Activated naive CD4-positive, alpha-beta T cell treated with anti-CD3 and anti-CD28 coated beads, Interleukin-2, amount 50 U/mL, for 72 hours (primary cell): ENCODE data around the gene TENT4B. TPM values are rescaled to one million over a fixed set of nuclear protein-coding genes. Genes with fewer than 3 reads are reported as not detected.
A peak's percentile ranks its signal among the peaks of the same experiment; 100 is the strongest.

Source experiments
- ATAC-seq, 2 donors: fragments of 150-1000 bp; cut with Tn5 transposase; 2 replicates each; pipeline ENCODE4 v1.10.0; 2021; ENCODE audit warnings: mild to moderate bottlenecking in 2 of 2, moderate library complexity in 2 of 2
- DNase-seq, 2 donors: peaks; one replicate each; pipeline ENCODE4 v3.0.0; 2021 to 2022; ENCODE audit warnings: low spot score in 2 of 2
- H3K27ac Mint-ChIP-seq, 2 donors: one replicate each; pipeline ENCODE4 v1.8.0; 2022; ENCODE audit warnings: mild to moderate bottlenecking in 2 of 2, mixed read lengths in 2 of 2
- H3K36me3 Mint-ChIP-seq, 2 donors: one replicate each; pipeline ENCODE4 v1.8.0; 2022; ENCODE audit warnings: mixed read lengths in 2 of 2
- H3K9me3 Mint-ChIP-seq, 2 donors: one replicate each; pipeline ENCODE4 v1.8.0; 2022; ENCODE audit warnings: mixed read lengths in 2 of 2
- total RNA-seq, 2 donors: library from RNA; stranded (reverse); gene quantifications; one replicate each; pipeline ENCODE4 v1.2.3, GENCODE V29; 2022

Gene TENT4B
- total RNA-seq, 2 donors from 2014 or later, result 25.7 to 27.9 TPM

DNA sequence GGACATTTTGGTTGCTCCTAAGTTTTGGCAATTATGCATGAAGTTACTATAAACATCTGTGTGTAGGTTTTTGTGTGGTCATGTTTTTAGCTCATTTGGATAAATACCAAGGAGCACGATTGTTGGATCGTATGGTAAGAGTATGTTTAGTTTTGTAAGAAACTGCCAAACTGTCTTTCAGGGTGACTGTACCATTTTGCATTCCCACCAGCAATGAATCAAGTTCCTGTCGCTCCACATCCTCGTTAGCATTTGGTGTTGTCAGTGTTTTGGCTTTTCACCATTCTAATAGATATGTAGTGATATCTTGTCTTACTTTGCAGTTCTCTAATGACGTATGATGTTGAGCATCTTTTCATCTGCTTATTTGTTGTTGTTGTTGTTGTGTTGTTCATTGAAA, 20.2 kb downstream of the TENT4B start:
- Mint-ChIP-seq H3K27ac (peak overlapping the region; percentile 55 to 79), H3K9me3 (no peaks in the 10 kb centered on the region), H3K36me3 (no peaks in the 10 kb centered on the region)
- ATAC-seq (peak; percentile 36 to 39), DNase-seq (no peak)

DNA sequence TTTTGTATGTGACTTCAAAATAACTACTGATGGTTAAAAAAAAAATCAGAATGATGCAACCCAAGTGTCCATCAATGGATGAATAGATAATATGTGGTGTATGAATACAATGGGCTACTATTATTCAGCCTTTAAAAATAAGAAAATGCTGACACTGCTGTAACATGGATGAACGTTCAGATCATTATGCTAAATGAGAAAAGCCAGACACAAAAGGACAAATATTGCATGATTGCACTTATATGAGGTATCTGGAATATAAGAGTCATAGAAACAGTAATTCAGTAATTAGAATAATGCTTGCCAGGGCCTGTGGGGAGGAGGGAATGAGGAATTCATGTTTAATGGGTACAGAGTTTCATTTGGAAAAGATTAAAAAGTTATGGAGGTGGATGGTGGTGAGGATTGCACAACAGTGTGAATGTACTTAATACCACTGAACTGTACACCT, 25.4 kb downstream of the TENT4B start:
- peaks cover 0 to 6% of the 10 kb centered on the region in 2 donors for H3K36me3 Mint-ChIP-seq
- ATAC-seq (peak in 1 of 2 donors; percentile 13), DNase-seq (no peak)
- H3K27ac Mint-ChIP-seq, result peak overlapping the region in 1 of 2 donors; percentile 78
- H3K9me3 Mint-ChIP-seq, result no peaks in the 10 kb centered on the region

- H3K36me3 Mint-ChIP-seq, result peaks cover 0 to 6% of the 10 kb centered on the region in 2 donors
- DNase-seq (no peak), ATAC-seq (no peak)
- no peaks in the 10 kb centered on the region for H3K9me3 Mint-ChIP-seq
- H3K27ac Mint-ChIP-seq, result no peak overlapping the region
Observed at GRCh38 chr16:50182441-50182840, 29.3 kb downstream of the TENT4B start.

- Mint-ChIP-seq H3K27ac (no peak overlapping the region), H3K36me3 (peaks cover 0 to 6% of the 10 kb centered on the region in 2 donors), H3K9me3 (no peaks in the 10 kb centered on the region)
- no peak for ATAC-seq
- no peak for DNase-seq
Observed at GRCh38 chr16:50183316-50183715, 30.2 kb downstream of the TENT4B start.

- H3K36me3 Mint-ChIP-seq, result peaks cover 0 to 6% of the 10 kb centered on the region in 2 donors
- H3K27ac Mint-ChIP-seq, result no peak overlapping the region
- ATAC-seq (peak in 1 of 2 donors; percentile 41), DNase-seq (no peak)
- H3K9me3 Mint-ChIP-seq, result no peaks in the 10 kb centered on the region
Observed at GRCh38 chr16:50185005-50185505, 31.9 kb downstream of the TENT4B start.

DNA sequence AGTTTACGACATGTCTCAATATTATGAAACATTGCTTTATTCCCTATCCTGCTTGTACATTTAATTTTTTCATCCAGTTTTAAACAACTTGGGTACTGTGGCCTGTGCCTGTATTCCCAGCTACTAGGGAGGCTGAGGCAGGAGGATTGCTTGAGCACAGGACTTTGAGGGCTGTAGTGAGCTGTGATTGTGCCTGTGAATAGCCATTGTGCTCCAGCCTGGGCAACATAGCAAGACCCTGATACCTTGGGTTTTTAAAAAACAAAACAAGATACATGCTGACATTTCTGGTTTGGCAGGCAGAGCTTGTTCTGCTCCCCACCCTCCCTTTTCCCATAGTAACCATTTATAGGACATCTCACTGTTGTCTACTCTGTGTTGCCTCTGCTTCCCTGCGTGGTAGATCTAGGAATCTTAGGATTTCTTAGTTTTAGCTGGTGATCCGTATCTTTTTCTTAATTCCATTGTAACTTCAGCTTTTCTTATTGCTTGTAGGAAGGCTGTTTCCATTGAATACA, 35.6 kb downstream of the TENT4B start:
- DNase-seq (no peak), ATAC-seq (no peak)
- H3K27ac Mint-ChIP-seq, result no peak overlapping the region
- H3K36me3 Mint-ChIP-seq, result no peaks in the 10 kb centered on the region
- H3K9me3 Mint-ChIP-seq, result no peaks in the 10 kb centered on the region

- H3K36me3 Mint-ChIP-seq, result no peaks in the 10 kb centered on the region
- no peak overlapping the region for H3K27ac Mint-ChIP-seq
- no peaks in the 10 kb centered on the region for H3K9me3 Mint-ChIP-seq
- DNase-seq, result no peak
- ATAC-seq, result no peak
Observed at GRCh38 chr16:50190292-50190691, 37.2 kb downstream of the TENT4B start.

DNA sequence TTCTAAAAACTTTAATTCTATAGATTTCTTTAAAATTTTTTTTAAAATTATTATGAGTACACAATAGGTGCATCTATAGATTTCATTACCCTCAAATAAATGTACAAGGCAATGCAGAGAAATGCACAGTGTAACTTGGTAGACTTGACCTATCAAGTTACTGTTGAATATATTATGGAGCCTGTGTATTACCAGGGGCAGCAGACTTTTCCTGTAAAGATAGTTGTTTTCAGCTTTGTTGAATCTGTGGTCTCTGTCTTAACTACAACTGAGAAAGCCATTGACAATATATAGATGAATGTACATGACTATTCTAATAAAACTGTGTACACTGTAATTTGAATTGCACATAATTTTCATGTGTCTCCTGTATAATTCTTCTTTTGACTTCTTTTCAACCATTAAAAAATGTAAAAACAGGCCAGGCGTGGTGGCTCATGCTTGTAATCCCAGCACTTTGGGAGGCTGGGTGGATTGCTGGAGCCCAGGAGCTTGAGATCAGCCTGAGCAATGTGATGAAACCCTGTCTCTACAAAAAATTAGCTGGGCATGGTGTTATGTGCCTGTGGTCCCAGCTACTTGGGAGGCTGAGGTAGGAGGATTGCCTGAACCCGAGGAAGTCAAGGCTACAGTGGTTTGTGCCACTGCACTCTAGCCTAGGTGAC, 39.4 kb downstream of the TENT4B start:
- ATAC-seq, result no peak
- no peak overlapping the region for H3K27ac Mint-ChIP-seq
- DNase-seq, result no peak
- H3K9me3 Mint-ChIP-seq, result no peaks in the 10 kb centered on the region
- H3K36me3 Mint-ChIP-seq, result peaks cover 0 to 3% of the 10 kb centered on the region in 2 donors

DNA sequence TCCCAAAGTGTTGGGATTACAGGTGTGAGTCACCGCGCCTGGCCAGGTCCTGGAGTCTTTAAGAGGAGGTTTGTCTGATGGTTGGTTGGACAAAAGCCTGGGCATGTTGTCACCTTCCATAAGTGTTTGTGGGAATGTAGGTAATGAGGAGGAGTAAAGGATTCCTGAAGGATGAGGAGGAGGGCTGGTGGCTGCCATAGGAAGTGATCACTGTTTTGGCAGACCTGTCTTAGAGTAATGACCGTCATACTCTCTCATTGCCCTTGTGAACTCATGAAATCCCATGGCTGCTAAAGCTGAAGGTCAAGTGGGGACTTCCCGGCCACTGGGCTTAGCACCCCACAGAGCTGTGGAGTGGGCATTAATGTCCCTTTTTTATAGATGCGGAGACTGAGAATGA, 40.5 kb downstream of the TENT4B start:
- Mint-ChIP-seq H3K9me3 (no peaks in the 10 kb centered on the region), H3K27ac (peak overlapping the region in 1 of 2 donors; percentile 8), H3K36me3 (peaks cover 0 to 5% of the 10 kb centered on the region in 2 donors)
- DNase-seq (no peak), ATAC-seq (no peak)

DNA sequence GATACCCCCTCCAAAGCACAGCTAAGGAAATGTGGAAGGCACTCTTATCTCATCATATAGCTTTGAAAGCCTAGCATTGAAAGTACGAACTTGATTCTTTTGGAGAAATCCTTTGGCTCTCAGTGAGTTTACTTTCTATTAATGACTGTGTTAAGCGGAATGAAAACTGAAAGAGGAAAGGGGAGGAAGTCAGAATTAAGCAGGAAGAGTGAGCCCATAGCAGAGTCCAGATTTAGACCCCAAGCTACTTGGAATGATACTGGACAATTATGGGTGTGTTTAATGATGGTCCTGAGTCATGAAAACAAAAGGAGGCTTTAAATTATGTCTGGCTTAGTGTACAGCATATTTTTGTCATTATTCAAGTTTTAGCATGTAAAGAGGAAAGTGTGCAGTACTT, 42.2 kb downstream of the TENT4B start:
- H3K36me3 Mint-ChIP-seq, result peaks cover 0 to 5% of the 10 kb centered on the region in 2 donors
- ATAC-seq, result peak; percentile 16 to 17
- DNase-seq, result no peak
- H3K9me3 Mint-ChIP-seq, result no peaks in the 10 kb centered on the region
- peak overlapping the region; percentile 74 to 85 for H3K27ac Mint-ChIP-seq

DNA sequence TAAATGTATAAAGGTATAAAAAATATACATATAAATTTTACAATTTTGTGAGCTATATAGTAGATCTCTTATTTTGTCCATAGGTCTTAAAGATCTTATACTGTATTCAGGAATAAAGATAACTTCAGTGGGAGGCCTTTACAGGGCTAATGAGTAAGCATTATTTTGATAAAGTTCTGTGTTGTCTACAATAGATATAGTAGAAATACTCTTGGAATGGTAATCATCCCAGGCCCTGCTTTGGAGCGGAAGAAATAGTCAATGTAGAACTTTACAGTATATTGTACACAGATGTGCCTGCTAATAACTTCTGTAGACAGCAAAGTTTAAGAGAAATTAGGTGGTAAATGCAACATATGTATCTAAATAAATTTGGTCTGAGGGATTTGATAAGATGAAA, 42.6 kb downstream of the TENT4B start:
- Mint-ChIP-seq H3K27ac (no peak overlapping the region), H3K36me3 (peaks cover 0 to 5% of the 10 kb centered on the region in 2 donors), H3K9me3 (no peaks in the 10 kb centered on the region)
- DNase-seq, result no peak
- no peak for ATAC-seq

DNA sequence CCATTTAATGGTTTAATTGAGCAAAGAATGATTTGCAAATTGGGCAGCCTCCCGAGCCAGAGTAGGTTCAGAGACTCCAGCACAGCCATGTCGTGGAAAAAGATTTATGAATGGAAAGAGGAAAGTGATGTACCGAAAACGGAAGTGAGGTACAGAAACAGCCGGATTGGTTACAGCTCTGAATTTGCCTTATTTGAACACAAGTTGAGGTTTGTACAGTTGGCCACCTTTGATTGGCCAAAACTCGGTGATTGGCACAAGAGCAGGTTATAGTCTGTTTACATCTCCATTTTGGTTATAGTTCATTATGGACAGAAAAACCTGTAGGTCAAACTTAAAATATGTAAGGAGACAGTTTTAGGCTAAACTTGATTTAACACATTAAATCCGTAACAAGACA, 44.5 kb downstream of the TENT4B start:
- peaks cover 0 to 5% of the 10 kb centered on the region in 2 donors for H3K36me3 Mint-ChIP-seq
- H3K27ac Mint-ChIP-seq, result no peak overlapping the region
- H3K9me3 Mint-ChIP-seq, result no peaks in the 10 kb centered on the region
- DNase-seq, result no peak
- no peak for ATAC-seq

- H3K36me3 Mint-ChIP-seq, result peaks cover 0 to 5% of the 10 kb centered on the region in 2 donors
- DNase-seq, result no peak
- ATAC-seq, result no peak
- H3K9me3 Mint-ChIP-seq, result no peaks in the 10 kb centered on the region
- no peak overlapping the region for H3K27ac Mint-ChIP-seq
Observed at GRCh38 chr16:50198802-50199403, 45.8 kb downstream of the TENT4B start.

DNA sequence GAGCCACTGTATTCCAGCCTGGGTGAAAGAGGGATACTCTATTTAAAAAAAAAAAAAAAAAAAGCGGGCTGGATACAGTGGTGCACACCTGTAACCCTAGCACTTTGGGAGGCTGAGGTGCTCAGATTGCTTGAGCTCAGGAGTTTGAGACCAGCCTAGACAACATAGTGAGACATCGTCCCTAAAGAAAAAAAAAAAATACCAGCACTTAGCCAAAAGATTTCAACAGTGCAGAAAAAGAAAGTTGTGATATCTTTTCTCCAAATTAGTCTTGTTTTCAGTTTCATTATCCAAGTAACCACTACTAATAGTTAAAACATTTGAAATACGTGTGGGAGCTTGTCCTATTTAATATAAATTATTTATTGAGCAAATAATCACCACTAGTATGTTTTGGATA, 48.7 kb downstream of the TENT4B start:
- Mint-ChIP-seq H3K9me3 (no peaks in the 10 kb centered on the region), H3K27ac (no peak overlapping the region), H3K36me3 (peaks cover 0 to 5% of the 10 kb centered on the region in 2 donors)
- DNase-seq (no peak), ATAC-seq (peak in 1 of 2 donors; percentile 48)

DNA sequence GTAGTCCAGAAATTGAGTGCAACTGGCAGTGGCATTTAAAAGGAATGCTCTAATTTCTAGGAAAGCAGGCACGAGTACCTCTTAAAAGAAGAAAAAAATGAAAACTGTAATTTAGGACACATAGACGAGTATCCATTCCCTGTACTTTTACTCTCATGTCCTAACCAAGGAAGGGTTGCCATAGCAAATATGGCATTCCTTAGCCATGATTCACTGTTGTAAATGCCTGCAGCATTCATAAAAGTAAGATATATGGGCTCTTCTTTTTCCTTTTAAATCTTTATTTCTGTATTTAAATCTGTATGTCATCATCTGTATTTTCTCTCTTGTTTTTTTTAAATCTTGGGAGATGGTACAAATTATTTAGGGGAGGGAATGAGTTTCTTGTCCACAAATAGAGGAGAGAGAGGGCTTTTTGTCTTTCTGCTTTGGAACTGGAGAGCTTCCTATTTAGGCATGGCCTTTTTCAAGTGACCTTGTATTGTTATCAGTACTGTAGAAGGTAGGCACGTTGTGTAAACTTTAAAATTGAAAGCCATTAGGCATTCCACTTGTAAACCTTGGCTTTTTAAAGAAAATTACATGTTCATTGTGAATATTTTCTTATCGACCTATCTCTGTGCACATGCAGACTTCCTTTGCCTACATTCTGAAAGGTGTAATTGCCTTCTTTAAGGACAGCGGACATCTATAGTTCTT, 50.0 kb downstream of the TENT4B start:
- Mint-ChIP-seq H3K36me3 (no peaks in the 10 kb centered on the region), H3K27ac (peak overlapping the region in 1 of 2 donors; percentile 5), H3K9me3 (no peaks in the 10 kb centered on the region)
- ATAC-seq (no peak), DNase-seq (no peak)

- peak overlapping the region in 1 of 2 donors; percentile 5 for H3K27ac Mint-ChIP-seq
- no peaks in the 10 kb centered on the region for H3K36me3 Mint-ChIP-seq
- ATAC-seq (no peak), DNase-seq (no peak)
- H3K9me3 Mint-ChIP-seq, result no peaks in the 10 kb centered on the region
Observed at GRCh38 chr16:50203681-50204080, 50.6 kb downstream of the TENT4B start.
